Adrenal gland (tissue), 5 donors: ENCODE measurements around the gene CLEC7A.

Experiments used
- CTCF ChIP-seq, 6 experiments: fragments of 450-650 bp in 4 of 6; fragments of 200-600 bp in 2 of 6; sonication (generic) in 1 of 6; IDR thresholded peaks; 1 replicate in 5 of 6; 2 replicates in 1 of 6; pipeline versions ENCODE4 v1.5.1 to v1.8.0; 2016 to 2021; ENCODE audit warnings: antibody characterized with exemption in 6 of 6, mild to moderate bottlenecking in 2 of 6, moderate library complexity in 1 of 6
- POLR2A ChIP-seq, 2 donors: fragments of 450-650 bp; IDR thresholded peaks; one replicate each; pipeline ENCODE4 v1.6.1; 2017; ENCODE audit warnings: antibody characterized with exemption in 2 of 2, mild to moderate bottlenecking in 2 of 2, moderate library complexity in 1 of 2
- donor health status: DM: no; HTN: no; CAD: no.

- TF ChIP-seq POLR2A (IDR thresholded peaks at IDR 0.05) = no peak
- no peak for TF ChIP-seq CTCF (IDR thresholded peaks at IDR 0.05)
Measured at GRCh38 chr12:10110256-10110844, 19.6 kb downstream of the CLEC7A start.
